GM12865 (cell line): ENCODE results near the gene SRRM2.

Source experiments
- DNase-seq: peaks from one replicate; pipeline ENCODE4 v3.0.0; 2010; ENCODE audit warnings: low read depth
- H3K4me3 ChIP-seq: 2 replicates; pipeline ENCODE4 v1.5.1; 2011; ENCODE audit warnings: mild to moderate bottlenecking, low read depth, low read length, control low read depth
- CTCF ChIP-seq: IDR thresholded peaks from 2 replicates; pipeline ENCODE4 v1.5.1; 2011; ENCODE audit warnings: low read length, control low read depth, low read depth, inconsistent platforms; ENCODE audit not compliant: insufficient read depth; ENCODE audit errors: missing control alignments

SRRM2 gene

GRCh38 chr16:2768403-2769089 is 16.1 kb downstream of the SRRM2 start:
- no peak for TF ChIP-seq CTCF
- H3K4me3 ChIP-seq = no peak overlapping the region
- no peak for DNase-seq

GRCh38 chr16:2769100-2769529 is 16.7 kb downstream of the SRRM2 start:
- DNase-seq = no peak
- H3K4me3 ChIP-seq = no peak overlapping the region
- no peak for TF ChIP-seq CTCF

GRCh38 chr16:2769675-2770056 is 17.2 kb downstream of the SRRM2 start:
- no peak for TF ChIP-seq CTCF
- H3K4me3 ChIP-seq = no peak overlapping the region

GRCh38 chr16:2770057-2770951 is 17.9 kb downstream of the SRRM2 start:
- peak; percentile 47 for DNase-seq
- TF ChIP-seq CTCF = no peak
- no peak overlapping the region for H3K4me3 ChIP-seq

More at GRCh38 chr16:2769675-2770056, 17.2 kb downstream of the SRRM2 start:
- DNase-seq = no peak

- DNase-seq = no peak
- TF ChIP-seq CTCF = no peak
- H3K4me3 ChIP-seq = no peak overlapping the region
Observed at GRCh38 chr16:2771496-2772402, 19.3 kb downstream of the SRRM2 start.

- no peak for TF ChIP-seq CTCF
- H3K4me3 ChIP-seq = no peak overlapping the region
- DNase-seq = no peak
Observed at GRCh38 chr16:2773188-2773968, 20.9 kb downstream of the SRRM2 start.
